HG03558 (cell line): ENCODE data around the gene SH3GL3.

Source experiments
- ATAC-seq: cut with Tn5 transposase; IDR thresholded peaks from one replicate; pipeline ENCODE4 v1.9.1; 2021; ENCODE audit warnings: moderate number of reproducible peaks; ENCODE audit not compliant: unreplicated experiment; ENCODE audit errors: extremely low read depth

Gene SH3GL3

DNA sequence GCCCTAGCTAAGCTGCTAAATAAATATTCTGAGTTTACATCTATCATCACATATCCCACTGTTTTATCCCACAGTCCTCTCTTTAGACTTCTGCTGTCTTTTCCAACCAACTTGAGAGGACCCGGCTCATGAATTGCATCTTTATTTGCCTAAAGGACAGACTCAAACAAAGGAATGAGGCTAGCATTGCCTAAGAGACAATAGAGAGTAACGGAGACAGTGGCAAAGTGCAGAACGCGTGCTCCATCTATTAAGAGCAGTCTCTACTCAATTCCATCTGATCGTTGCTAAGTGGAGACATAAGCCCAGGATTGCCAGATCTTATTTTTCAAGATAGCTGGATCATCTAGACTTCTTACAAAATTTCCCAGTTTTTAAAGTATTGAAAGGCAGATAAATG, 209.1 kb downstream of the SH3GL3 start:
- ATAC-seq, result no peak

DNA sequence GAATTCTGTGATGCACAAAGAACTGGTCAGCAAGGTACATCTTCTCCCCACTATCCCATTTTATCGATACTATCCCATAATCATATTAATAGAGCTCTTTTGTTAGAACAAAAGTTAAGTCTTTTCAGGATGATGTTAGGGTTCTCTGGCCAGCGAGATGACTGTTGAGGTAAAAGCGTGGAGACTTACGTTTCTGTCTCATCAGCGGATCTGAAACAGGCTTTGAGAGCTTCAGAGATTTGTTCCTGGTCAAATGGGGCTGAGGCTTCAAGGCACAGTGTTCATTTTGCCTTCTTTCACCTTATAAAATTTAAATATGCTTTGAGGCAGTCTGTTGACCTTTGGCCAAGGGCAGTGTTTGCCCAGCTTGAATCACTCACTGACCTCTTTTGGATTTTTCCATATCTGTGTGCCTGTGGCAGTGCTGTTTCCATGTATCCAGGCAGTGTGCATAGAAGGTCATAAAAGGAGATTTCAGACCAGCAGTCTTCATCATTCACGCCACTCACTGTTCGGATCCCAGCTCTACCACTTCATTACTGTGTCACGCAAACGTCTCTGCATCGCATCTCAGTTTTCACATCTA, 209.9 kb downstream of the SH3GL3 start:
- no peak for ATAC-seq

- ATAC-seq, result no peak
Measured at GRCh38 chr15:83657549-83657948, 210.4 kb downstream of the SH3GL3 start.

DNA sequence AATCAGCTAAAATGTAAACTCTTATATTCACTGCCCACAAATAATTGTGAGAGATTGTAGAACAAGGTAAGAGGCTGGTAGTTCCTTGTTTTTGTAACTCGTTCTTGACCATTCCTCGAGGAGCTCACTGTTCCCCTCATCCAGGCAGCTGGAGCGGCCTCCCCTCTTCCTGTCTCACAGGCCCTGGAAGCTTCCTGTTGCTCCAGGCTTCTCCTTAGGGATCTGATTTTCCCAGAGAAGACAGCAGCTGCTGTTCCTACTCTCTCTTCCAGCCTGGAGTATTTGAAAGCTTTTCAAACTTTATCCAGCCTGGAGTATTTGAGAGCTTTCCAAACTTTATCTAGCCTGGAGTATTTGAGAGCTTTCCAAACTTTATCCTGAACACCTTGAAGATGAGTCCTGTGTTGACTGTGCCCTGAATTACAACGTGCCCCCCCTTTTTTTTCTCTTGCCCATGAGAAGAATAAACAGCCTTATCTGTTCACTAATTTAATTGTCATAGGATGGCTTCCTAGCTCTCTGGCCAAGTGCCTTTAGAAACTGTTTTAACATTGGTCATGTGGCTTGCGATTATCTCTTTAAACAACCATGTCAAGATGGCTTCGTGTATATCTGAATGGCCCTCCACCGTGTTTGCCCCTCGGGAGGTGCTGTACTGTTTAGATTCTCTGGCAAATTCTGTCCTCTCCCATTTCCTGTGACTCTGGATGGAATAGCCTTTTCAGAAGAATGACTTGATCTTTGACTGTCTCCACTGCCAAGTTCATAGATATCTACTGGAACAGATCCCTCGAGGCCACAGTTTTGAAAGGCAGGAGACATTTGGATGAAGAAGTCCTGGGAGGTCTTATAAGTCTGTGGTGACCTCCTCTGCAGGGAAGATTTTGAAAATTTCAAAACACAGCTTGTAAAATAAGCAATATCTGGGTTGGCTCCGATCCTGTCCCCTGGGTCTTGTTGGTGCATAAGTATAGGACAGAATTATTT, 211.6 kb downstream of the SH3GL3 start:
- no peak for ATAC-seq

GRCh38 chr15:83659417-83659812, 212.3 kb downstream of the SH3GL3 start:
- ATAC-seq, result no peak

DNA sequence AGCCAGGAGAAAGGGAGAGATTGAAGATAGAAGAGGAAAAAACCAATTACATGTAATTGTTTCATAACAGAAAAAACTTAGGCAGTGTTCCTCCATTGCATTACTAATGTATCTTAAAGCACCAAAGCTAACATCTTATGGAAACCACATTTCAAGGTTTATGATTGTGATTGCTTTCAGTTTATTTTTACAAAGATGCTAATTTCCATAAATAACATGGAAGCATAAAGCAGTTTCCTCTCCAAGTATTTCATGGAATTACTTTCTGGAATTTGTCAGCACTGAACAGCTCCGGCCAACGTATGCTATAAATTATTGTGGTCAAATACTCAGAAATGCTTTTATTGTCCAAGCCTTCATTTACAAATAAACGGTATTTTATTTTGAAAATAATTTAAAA, 218.3 kb downstream of the SH3GL3 start:
- no peak for ATAC-seq
